Erythroblast (primary cell): ENCODE measurements around the gene LHFPL5.

ENCODE experiments used
- GATA1 ChIP-seq: IDR thresholded peaks from 2 replicates; pipeline ENCODE4 v1.6.1; 2011; ENCODE audit warnings: low read depth, mild to moderate bottlenecking, control low read depth, low read length, moderate library complexity
- POLR2A ChIP-seq: IDR thresholded peaks from 2 replicates; pipeline ENCODE4 v1.6.1; 2011; ENCODE audit warnings: mild to moderate bottlenecking, low read length

GRCh38 chr6:35804996-35805736, at the start of gene LHFPL5:
- TF ChIP-seq POLR2A (no peak), GATA1 (no peak)
